ENCODE data around the gene CTNNA2. TPM values are rescaled to one million over a fixed set of nuclear protein-coding genes. Genes with fewer than 3 reads are reported as not detected.

The CTNNA2 gene
- total and polyA plus RNA-seq, 9 of the 15 experiments (the other 6 are each of a cell fraction or from before 2014, with no cell fraction given) = 0.03 to 0.40 (median 0.15) TPM

- Histone ChIP-seq H3K36me3 (ENCODE audit: control insufficient read depth, insufficient read depth, low read length) (no peaks in the 10 kb centered on the region), H3K9ac (ENCODE audit: insufficient read depth in 1 of 2, low read depth in 2 of 2, low read length in 2 of 2) (no peak overlapping the region), H3K9me1 (ENCODE audit: control insufficient read depth, insufficient read depth, low read length) (no peaks in the 10 kb centered on the region), H3K9me3 (replicated peaks; ENCODE audit: control insufficient read depth, insufficient read depth, low read depth, low read length) (no peaks in the 10 kb centered on the region), H3K27ac (ENCODE audit: extremely low read depth, low read depth, low read length) (no peak overlapping the region), H4K20me1 (replicated peaks; ENCODE audit: control insufficient read depth, insufficient read depth, low read length) (no peaks in the 10 kb centered on the region), H3K27me3 (ENCODE audit: control insufficient read depth in 2 of 2, insufficient read depth in 2 of 2, low read length in 2 of 2) (peaks cover 22 to 24% of the 10 kb centered on the region in 2 experiments), H3K4me3 (no peak overlapping the region), H3K4me1 (replicated peaks in 1 of 2; ENCODE audit: control insufficient read depth in 2 of 2, insufficient read depth in 2 of 2, low read length in 2 of 2) (peaks cover 0 to 23% of the 10 kb centered on the region in 2 experiments; a peak in 2 of 5 replicates), H3K4me2 (ENCODE audit: insufficient read depth, low read length) (no peak overlapping the region), H3K79me2 (ENCODE audit: control insufficient read depth, insufficient read depth, low read length) (no peaks in the 10 kb centered on the region), H2AFZ (ENCODE audit: low read depth, low read length) (no peak overlapping the region)
- no peak for FAIRE-seq
- ChIA-PET POLR2A (no interaction called here), CTCF (ENCODE audit: low intra/inter-chr PET ratio) (no interaction called here)
- ATAC-seq = no peak
- 0% methylated on average over 1 of the region's 1 CpG for WGBS (ENCODE audit: insufficient coverage, low coverage, missing lambda C conversion rate)
- no TSS peak for BruUV-seq (replicated peaks)
- intact Hi-C loops (cut with micrococcal nuclease) (no loop called here), in situ Hi-C loops (cut with MboI) (no loop called here)
- TF ChIP-seq MAZ (CRISPR knock-in tag; conservative IDR thresholded peaks at IDR 0.05 in 1 of 2, IDR thresholded peaks at IDR 0.05 in 1 of 2) (no peak), POLR2AphosphoS5 (IDR thresholded peaks at IDR 0.05; ENCODE audit: control insufficient read depth, insufficient read depth, low read depth, low read length) (no peak), SNAPC5 (CRISPR knock-in tag; IDR thresholded peaks at IDR 0.05) (no peak), HBP1 (CRISPR knock-in tag; IDR thresholded peaks at IDR 0.05) (no peak), HLTF (IDR thresholded peaks at IDR 0.05) (no peak), ETV5 (CRISPR knock-in tag; IDR thresholded peaks at IDR 0.05; ENCODE audit: low read depth) (no peak)
- no peak for DNase-seq (ENCODE audit: extremely low read depth in 1 of 4, low spot score in 3 of 4)
Measured at GRCh38 chr2:80300346-80300745, 787.5 kb downstream of the CTNNA2 start.

Data from K562 (cell line).